Measurements from ENCODE around the gene OR10J4. TPM values are rescaled to one million over a fixed set of nuclear protein-coding genes. Genes with fewer than 3 reads are reported as not detected.

Gene OR10J4
- total RNA-seq, 1 donor from 2014 or later: not detected

DNA sequence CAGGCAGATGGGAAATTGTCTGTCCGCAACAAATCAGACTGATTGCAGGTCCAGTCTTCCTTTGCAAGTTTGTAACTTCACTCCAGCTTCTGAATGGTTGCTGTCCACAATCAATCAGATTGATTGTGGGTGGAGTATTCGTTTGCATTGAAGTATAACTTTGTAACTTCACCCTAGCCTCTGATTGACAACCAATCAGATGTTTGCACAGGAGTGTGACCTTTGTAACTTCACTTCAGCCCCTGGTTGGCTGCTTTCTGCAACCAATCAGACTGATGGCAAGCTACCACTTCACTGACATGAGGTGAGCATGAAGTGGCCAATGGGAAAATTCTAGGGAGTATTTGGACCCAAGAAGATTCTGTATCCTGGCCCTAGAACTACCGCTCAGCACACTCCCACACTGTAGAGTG lies 33.2 kb downstream of the OR10J4 start:
- Mint-ChIP-seq H3K27ac (no peak overlapping the region), H3K9me3 (peaks cover 5% of the 10 kb centered on the region), H3K27me3 (no peaks in the 10 kb centered on the region), H3K4me3 (no peak overlapping the region), H3K36me3 (no peaks in the 10 kb centered on the region), H3K4me1 (ENCODE audit: unreplicated experiment) (no peaks in the 10 kb centered on the region)
- TF ChIP-seq, protein P1, sequence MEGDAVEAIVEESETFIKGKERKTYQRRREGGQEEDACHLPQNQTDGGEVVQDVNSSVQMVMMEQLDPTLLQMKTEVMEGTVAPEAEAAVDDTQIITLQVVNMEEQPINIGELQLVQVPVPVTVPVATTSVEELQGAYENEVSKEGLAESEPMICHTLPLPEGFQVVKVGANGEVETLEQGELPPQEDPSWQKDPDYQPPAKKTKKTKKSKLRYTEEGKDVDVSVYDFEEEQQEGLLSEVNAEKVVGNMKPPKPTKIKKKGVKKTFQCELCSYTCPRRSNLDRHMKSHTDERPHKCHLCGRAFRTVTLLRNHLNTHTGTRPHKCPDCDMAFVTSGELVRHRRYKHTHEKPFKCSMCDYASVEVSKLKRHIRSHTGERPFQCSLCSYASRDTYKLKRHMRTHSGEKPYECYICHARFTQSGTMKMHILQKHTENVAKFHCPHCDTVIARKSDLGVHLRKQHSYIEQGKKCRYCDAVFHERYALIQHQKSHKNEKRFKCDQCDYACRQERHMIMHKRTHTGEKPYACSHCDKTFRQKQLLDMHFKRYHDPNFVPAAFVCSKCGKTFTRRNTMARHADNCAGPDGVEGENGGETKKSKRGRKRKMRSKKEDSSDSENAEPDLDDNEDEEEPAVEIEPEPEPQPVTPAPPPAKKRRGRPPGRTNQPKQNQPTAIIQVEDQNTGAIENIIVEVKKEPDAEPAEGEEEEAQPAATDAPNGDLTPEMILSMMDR (conservative IDR thresholded peaks at IDR 0.05): no peak
- DNase-seq (ENCODE audit: extremely low spot score, unreplicated experiment): no peak

DNA sequence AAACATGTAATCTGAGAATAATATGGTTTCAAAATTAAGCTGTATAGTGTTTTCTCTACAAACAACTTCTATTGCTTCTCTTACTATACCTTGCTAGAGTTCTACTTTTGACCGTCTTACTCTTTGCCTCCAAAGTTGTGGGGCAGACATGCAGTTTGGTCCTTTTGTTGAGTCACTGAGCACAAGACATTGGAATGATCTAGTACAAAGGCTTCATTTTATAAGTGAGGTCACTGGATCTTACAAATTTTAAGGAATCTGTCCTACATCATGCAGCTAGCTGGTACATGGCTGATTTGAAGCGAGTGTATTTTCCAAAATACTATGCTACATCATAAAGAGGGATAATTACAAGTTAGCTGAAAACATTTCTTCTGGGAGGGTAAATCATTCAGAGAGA lies 36.3 kb downstream of the OR10J4 start:
- no peak for DNase-seq (ENCODE audit: extremely low spot score, unreplicated experiment)
- no peaks in the 10 kb centered on the region for H3K36me3 Mint-ChIP-seq
- no peaks in the 10 kb centered on the region for H3K4me1 Mint-ChIP-seq (ENCODE audit: unreplicated experiment)
- no peak overlapping the region for H3K27ac Mint-ChIP-seq
- H3K27me3 Mint-ChIP-seq: no peaks in the 10 kb centered on the region
- H3K9me3 Mint-ChIP-seq: peaks cover 3% of the 10 kb centered on the region
- no peak overlapping the region for H3K4me3 Mint-ChIP-seq
- TF ChIP-seq, protein P1 (conservative IDR thresholded peaks at IDR 0.05): no peak

DNA sequence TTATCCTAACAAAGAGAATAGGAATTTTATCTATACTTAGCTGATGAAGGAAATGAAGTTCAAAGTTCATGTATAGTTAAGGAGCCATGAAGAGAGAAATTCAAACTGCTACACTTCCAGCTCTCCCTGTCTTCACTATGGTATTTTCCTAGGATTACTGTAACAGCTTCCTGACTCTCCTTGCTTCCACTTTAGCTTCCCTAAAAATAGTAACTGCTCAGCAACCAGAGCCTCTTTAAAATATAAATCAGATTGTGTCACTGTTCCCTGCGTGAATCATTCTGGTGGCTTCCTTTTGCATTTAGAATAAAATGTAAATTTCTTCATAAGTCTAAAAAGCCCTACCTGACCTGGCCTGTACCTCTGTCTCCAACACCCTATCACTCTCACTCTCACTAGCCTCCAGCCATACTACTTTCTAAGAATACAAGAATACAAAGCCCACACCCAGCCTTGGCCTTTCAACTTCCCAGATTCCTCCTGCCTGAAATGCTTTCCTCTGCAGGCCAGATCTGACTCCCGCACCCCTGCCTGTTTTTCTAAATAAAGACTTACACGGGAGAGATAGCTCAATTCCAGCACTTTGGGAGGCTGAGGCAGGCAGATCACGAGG lies 38.0 kb downstream of the OR10J4 start:
- Mint-ChIP-seq H3K27ac (no peak overlapping the region), H3K9me3 (peaks cover 5% of the 10 kb centered on the region), H3K4me3 (no peak overlapping the region), H3K27me3 (no peaks in the 10 kb centered on the region), H3K4me1 (ENCODE audit: unreplicated experiment) (no peaks in the 10 kb centered on the region), H3K36me3 (no peaks in the 10 kb centered on the region)
- no peak for DNase-seq (ENCODE audit: extremely low spot score, unreplicated experiment)
- TF ChIP-seq, protein P1 (conservative IDR thresholded peaks at IDR 0.05): no peak

DNA sequence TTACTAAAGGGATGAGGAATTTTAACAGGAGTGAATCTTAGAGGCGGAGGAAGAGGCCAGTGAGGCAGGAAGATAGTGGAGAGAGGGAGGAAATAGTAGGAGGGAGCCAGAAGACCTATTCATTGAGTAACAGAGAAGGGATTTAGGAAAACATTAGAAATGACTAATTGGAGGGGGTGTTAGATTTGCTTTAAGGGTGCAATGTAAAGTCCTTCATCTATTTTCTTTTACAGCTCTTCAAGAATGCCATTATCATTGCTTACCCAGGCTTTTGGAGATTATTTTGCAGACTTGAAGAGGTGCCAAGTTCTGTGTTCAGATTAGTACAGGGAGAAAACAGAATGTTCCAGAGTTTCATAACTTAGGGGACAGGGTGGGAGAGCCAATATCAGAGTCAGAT lies 41.3 kb downstream of the OR10J4 start:
- Mint-ChIP-seq H3K9me3 (peaks cover 10% of the 10 kb centered on the region), H3K4me1 (ENCODE audit: unreplicated experiment) (no peaks in the 10 kb centered on the region), H3K4me3 (no peak overlapping the region), H3K27ac (no peak overlapping the region), H3K27me3 (no peaks in the 10 kb centered on the region), H3K36me3 (no peaks in the 10 kb centered on the region)
- DNase-seq (ENCODE audit: extremely low spot score, unreplicated experiment): no peak
- TF ChIP-seq, protein P1 (conservative IDR thresholded peaks at IDR 0.05): no peak

DNA sequence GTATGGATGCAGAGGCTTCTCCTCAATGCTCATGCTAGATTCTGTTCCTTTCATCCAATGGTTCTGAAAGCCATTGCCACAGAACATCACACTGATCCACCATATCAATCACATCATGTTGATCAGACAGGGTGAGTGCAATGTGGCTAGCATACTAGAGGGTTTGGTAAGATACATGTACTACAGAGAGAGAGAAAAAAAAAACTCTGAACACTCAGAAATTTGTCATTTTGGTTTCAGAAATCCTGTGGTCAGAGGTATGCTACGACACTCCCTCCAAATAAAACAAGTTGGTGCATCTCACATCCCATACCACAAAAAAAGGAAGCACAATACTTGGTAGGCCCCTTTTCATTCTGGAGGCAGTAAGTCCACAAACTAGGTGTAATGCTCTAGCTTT lies 42.9 kb downstream of the OR10J4 start:
- no peaks in the 10 kb centered on the region for H3K27me3 Mint-ChIP-seq
- no peak overlapping the region for H3K27ac Mint-ChIP-seq

More for the DNA sequence above, 42.9 kb downstream of the OR10J4 start:
- Mint-ChIP-seq H3K4me3 (no peak overlapping the region), H3K9me3 (peaks cover 10% of the 10 kb centered on the region), H3K36me3 (no peaks in the 10 kb centered on the region), H3K4me1 (ENCODE audit: unreplicated experiment) (no peaks in the 10 kb centered on the region)
- TF ChIP-seq, protein P1 (conservative IDR thresholded peaks at IDR 0.05): no peak
- DNase-seq (ENCODE audit: extremely low spot score, unreplicated experiment): no peak

Other genes starting within 250 kb of the OR10J4 start
- gene ACKR1, start 227.3 kb upstream of the OR10J4 start, total RNA-seq (ENCODE audit: low replicate concordance): 0.17 and 0.63 TPM in 2 replicates
- gene FCER1A, start 129.9 kb upstream of the OR10J4 start, total RNA-seq (ENCODE audit: low replicate concordance): not detected in 2 replicates
- gene OR10J1, start 7.5 kb downstream of the OR10J4 start, total RNA-seq (ENCODE audit: low replicate concordance): not detected in 2 replicates
- gene OR10J5, start 103.8 kb downstream of the OR10J4 start, total RNA-seq (ENCODE audit: low replicate concordance): not detected in 2 replicates
- gene APCS, start 155.6 kb downstream of the OR10J4 start, total RNA-seq (ENCODE audit: low replicate concordance): 0.40 TPM in 1 of 2 replicates, not detected in the other